ENCODE results near the gene CTXND2.

GRCh38 chr1:150893336-150893913 is 6.5 kb downstream of the CTXND2 start:
- TF ChIP-seq CTCF (conservative IDR thresholded peaks at IDR 0.05; ENCODE audit: low read depth, low read length) (no peak), RAD21 (IDR thresholded peaks at IDR 0.05; ENCODE audit: low read length) (no peak), ELK1 (IDR thresholded peaks at IDR 0.05; ENCODE audit: borderline replicate concordance, low read depth, low read length) (no peak), MXI1 (IDR thresholded peaks at IDR 0.05; ENCODE audit: borderline replicate concordance, low read depth, low read length) (no peak), CEBPB (IDR thresholded peaks at IDR 0.05; ENCODE audit: low read depth, low read length) (no peak), POLR2A (IDR thresholded peaks at IDR 0.05; ENCODE audit: low read depth, low read length) (no peak), SMC3 (IDR thresholded peaks at IDR 0.05; ENCODE audit: low read depth, low read length) (no peak)
